AG04450 (cell line): ENCODE measurements around the gene HNRNPH2. TPM values are rescaled to one million over a fixed set of nuclear protein-coding genes. Genes with fewer than 3 reads are reported as not detected.

Experiments
- CTCF ChIA-PET: fragments of 300-600, 350-600 bp; formaldehyde crosslinking; extraction: SDS; loops from one replicate; lab custom pipeline; 2022; ENCODE audit warnings: antibody characterized with exemption, inconsistent platforms; lab: Charles Lee
- POLR2A ChIA-PET: fragments of 350-600 bp; formaldehyde crosslinking; extraction: SDS; loops from one replicate; lab custom pipeline; 2021; ENCODE audit warnings: antibody characterized with exemption, inconsistent platforms; lab: Yijun Ruan, JAX
- DNase-seq: peaks from one replicate; pipeline ENCODE4 v3.0.0-alpha.2; 2011; ENCODE audit warnings: low read depth, low spot score
- H3K27ac ChIP-seq: one replicate; pipeline ENCODE4 v1.5.1; 2012; ENCODE audit warnings: low read depth, low read length, control low read depth
- H3K27me3 ChIP-seq: one replicate; pipeline ENCODE4 v1.6.0; 2012; ENCODE audit warnings: low read length; ENCODE audit not compliant: control insufficient read depth, insufficient read depth
- H3K4me3 ChIP-seq: 2 replicates; pipeline ENCODE4 v1.5.1; 2011; ENCODE audit warnings: mild to moderate bottlenecking, low read depth, low read length, control low read depth
- H3K9me3 ChIP-seq: 2 replicates; pipeline ENCODE4 v1.5.1; 2012; ENCODE audit warnings: low read length; ENCODE audit not compliant: control insufficient read depth, insufficient read depth
- CTCF ChIP-seq: IDR thresholded peaks from 2 replicates; pipeline ENCODE4 v1.5.1; 2011; ENCODE audit warnings: low read depth, low read length, control low read depth, inconsistent platforms
- polyA plus RNA-seq: library from polyadenylated mRNA; depleted of rRNA; stranded (reverse); fragments of >200 nt; gene quantifications from 2 replicates; pipeline ENCODE4 v1.2.3, GENCODE V29; 2011; rRNA removed

Gene HNRNPH2
- polyA plus RNA-seq, 1 experiment, result 64.8 TPM

- Histone ChIP-seq H3K27me3 (no peaks in the 10 kb centered on the region), H3K27ac (no peak overlapping the region), H3K4me3 (no peak overlapping the region), H3K9me3 (no peaks in the 10 kb centered on the region)
- ChIA-PET POLR2A (no interaction called here), CTCF (no interaction called here)
- no peak for TF ChIP-seq CTCF
- no peak for DNase-seq
Observed at GRCh38 chrX:101450961-101451360, 42.9 kb downstream of the HNRNPH2 start.

GRCh38 chrX:101452056-101452455 lies 44.0 kb downstream of the HNRNPH2 start:
- H3K4me3 ChIP-seq, result no peak overlapping the region
- no peak for TF ChIP-seq CTCF
- ChIA-PET CTCF (no interaction called here), POLR2A (no interaction called here)
- DNase-seq, result no peak
- no peak overlapping the region for H3K27ac ChIP-seq
- no peaks in the 10 kb centered on the region for H3K27me3 ChIP-seq
- H3K9me3 ChIP-seq, result no peaks in the 10 kb centered on the region

- Histone ChIP-seq H3K4me3 (no peak overlapping the region), H3K9me3 (no peaks in the 10 kb centered on the region), H3K27ac (no peak overlapping the region), H3K27me3 (no peaks in the 10 kb centered on the region)
- ChIA-PET POLR2A (no interaction called here), CTCF (interaction anchor here (1.2 kb wide), 1 partner anchor 42 kb away, joined by 3 read pairs; no protein-coding TSS in a partner anchor)
- TF ChIP-seq CTCF, result no peak
- DNase-seq, result no peak
Observed at GRCh38 chrX:101460669-101461068, 52.6 kb downstream of the HNRNPH2 start.

GRCh38 chrX:101462892-101463291 lies 54.9 kb downstream of the HNRNPH2 start:
- no peak for DNase-seq
- Histone ChIP-seq H3K4me3 (no peak overlapping the region), H3K27ac (no peak overlapping the region), H3K27me3 (no peaks in the 10 kb centered on the region), H3K9me3 (no peaks in the 10 kb centered on the region)
- ChIA-PET POLR2A (no interaction called here), CTCF (interaction anchor here (0.5 to 1.0 kb wide), 2 partner anchors 34 to 178 kb away, joined by 3 to 4 read pairs; no protein-coding TSS in a partner anchor)
- peak; percentile 40 for TF ChIP-seq CTCF

Other genes with a start within 250 kb of the HNRNPH2 start
- gene DRP2, start 188.4 kb upstream of the HNRNPH2 start, polyA plus RNA-seq, result 4.3 and 5.5 TPM in 2 replicates
- 1.5 and 1.6 TPM in 2 replicates for gene TAF7L, start 116.9 kb upstream of the HNRNPH2 start, polyA plus RNA-seq
- 6.3 and 8.1 TPM in 2 replicates for gene TIMM8A, start 59.5 kb upstream of the HNRNPH2 start, polyA plus RNA-seq
- gene BTK, start 22.0 kb upstream of the HNRNPH2 start, polyA plus RNA-seq, result not detected in 2 replicates
- 2,019 and 2,123 TPM in 2 replicates for gene RPL36A, start 17.2 kb upstream of the HNRNPH2 start, polyA plus RNA-seq
- 30.0 and 33.8 TPM in 2 replicates for gene GLA, start 297 bp upstream of the HNRNPH2 start, polyA plus RNA-seq
- 5.9 and 6.4 TPM in 2 replicates for gene ARMCX4, start 77.2 kb downstream of the HNRNPH2 start, polyA plus RNA-seq
- 31.9 and 40.5 TPM in 2 replicates for gene ARMCX1, start 142.3 kb downstream of the HNRNPH2 start, polyA plus RNA-seq
- 78.2 and 93.3 TPM in 2 replicates for gene ARMCX6, start 209.8 kb downstream of the HNRNPH2 start, polyA plus RNA-seq
- gene ARMCX3, start 214.9 kb downstream of the HNRNPH2 start, polyA plus RNA-seq, result 75.5 and 96.7 TPM in 2 replicates